IMR-90 (cell line): Measurements from ENCODE around the gene POMT2. TPM values are rescaled to one million over a fixed set of nuclear protein-coding genes. Genes with fewer than 3 reads are reported as not detected.

Experiments
- ATAC-seq: fragments of 200-7000 bp; cut with Tn5 transposase; 2 replicates; pipeline ENCODE4 v1.9.1; 2020; ENCODE audit warnings: low read depth, mild to moderate bottlenecking, moderate library complexity
- BruUV-seq: library from RNA; stranded (reverse); fragments of 400-500 nt; replicated peaks from 2 replicates; lab custom pipeline; 2021; lab: Mats Ljungman, UMichigan
- CTCF ChIA-PET: fragments of 300-600 bp; formaldehyde crosslinking; extraction: SDS; loops from one replicate; lab custom pipeline; 2021; ENCODE audit warnings: antibody characterized with exemption; lab: Yijun Ruan, JAX
- POLR2A ChIA-PET: fragments of 300-600 bp; sonication (Branson Sonifier 250); formaldehyde crosslinking; loops from one replicate; lab custom pipeline; 2022; ENCODE audit warnings: antibody characterized with exemption; ENCODE audit not compliant: unreplicated experiment; lab: Charles Lee
- DNase-seq: peaks from one replicate; pipeline ENCODE4 v3.0.0; 2013
- H2AFZ ChIP-seq: replicated peaks from 2 replicates; pipeline ENCODE3; 2013; ENCODE audit warnings: low read length, mild to moderate bottlenecking; ENCODE audit not compliant: poor library complexity
- H2AK5ac ChIP-seq: 2 replicates; pipeline ENCODE4 v1.6.1; 2013; ENCODE audit warnings: low read depth, low read length, inconsistent platforms
- H2AK9ac ChIP-seq: replicated peaks from 2 replicates; pipeline ENCODE3; 2013; ENCODE audit warnings: mild to moderate bottlenecking, low read depth, low read length, moderate library complexity; ENCODE audit not compliant: poor library complexity
- H2BK120ac ChIP-seq: 2 replicates; pipeline ENCODE4 v1.6.1; 2013; ENCODE audit warnings: low read depth, low read length, inconsistent platforms
- H2BK15ac ChIP-seq: 3 replicates; pipeline ENCODE4 v1.6.1; 2013; ENCODE audit warnings: low read depth, low read length, inconsistent platforms
- H2BK20ac ChIP-seq: 2 replicates; pipeline ENCODE4 v1.6.1; 2013; ENCODE audit warnings: low read depth, mild to moderate bottlenecking, inconsistent platforms, low read length, moderate library complexity
- H2BK5ac ChIP-seq: 2 replicates; pipeline ENCODE4 v1.6.1; 2013; ENCODE audit warnings: mild to moderate bottlenecking, low read depth, low read length, inconsistent platforms; ENCODE audit not compliant: poor library complexity, severe bottlenecking
- H3K14ac ChIP-seq: replicated peaks from 2 replicates; pipeline ENCODE4 v1.6.1; 2013; ENCODE audit warnings: low read depth, low read length, inconsistent platforms
- H3K18ac ChIP-seq: 2 replicates; pipeline ENCODE4 v1.6.1; 2013; ENCODE audit warnings: low read depth, low read length, control low read depth
- H3K23ac ChIP-seq: 2 replicates; pipeline ENCODE4 v1.6.1; 2013; ENCODE audit warnings: low read depth, low read length, inconsistent platforms
- H3K27ac ChIP-seq: 2 replicates; pipeline ENCODE4 v1.5.1; 2013; ENCODE audit warnings: mild to moderate bottlenecking, control low read depth, low read length; ENCODE audit not compliant: insufficient read depth
- H3K27me3 ChIP-seq: 2 replicates; pipeline ENCODE4 v1.6.1; 2013; ENCODE audit warnings: low read length; ENCODE audit not compliant: control insufficient read depth, insufficient read depth
- H3K36me3 ChIP-seq: 2 replicates; pipeline ENCODE4 v1.6.1; 2013; ENCODE audit warnings: low read length, mixed read lengths; ENCODE audit not compliant: control insufficient read depth, insufficient read depth
- H3K4ac ChIP-seq: 2 replicates; pipeline ENCODE4 v1.6.1; 2013; ENCODE audit warnings: low read depth, low read length, inconsistent platforms
- H3K4me1 ChIP-seq: 2 replicates; pipeline ENCODE4 v1.6.1; 2013; ENCODE audit warnings: low read length, mixed read lengths; ENCODE audit not compliant: control insufficient read depth, insufficient read depth
- H3K4me2 ChIP-seq: 2 replicates; pipeline ENCODE4 v1.6.1; 2013; ENCODE audit warnings: low read depth, mild to moderate bottlenecking, control low read depth, low read length, moderate library complexity
- H3K4me3 ChIP-seq: 2 replicates; pipeline ENCODE4 v1.5.1; 2013; ENCODE audit warnings: low read depth, mild to moderate bottlenecking, control low read depth, low read length, moderate library complexity; ENCODE audit not compliant: insufficient read depth
- H3K56ac ChIP-seq: 2 replicates; pipeline ENCODE4 v1.6.1; 2013; ENCODE audit warnings: low read length, inconsistent platforms; ENCODE audit not compliant: insufficient read depth; ENCODE audit errors: extremely low read depth
- H3K79me1 ChIP-seq, 2 experiments: 2 replicates each; pipeline ENCODE4 v1.6.1; 2013; ENCODE audit warnings: low read length in 2 of 2, inconsistent platforms in 1 of 2, low read depth in 1 of 2
- H3K9ac ChIP-seq: 2 replicates; pipeline ENCODE4 v1.6.1; 2013; ENCODE audit warnings: low read depth, low read length, control low read depth
- H3K9me1 ChIP-seq: 2 replicates; pipeline ENCODE4 v1.6.1; 2013; ENCODE audit warnings: low read length, inconsistent platforms; ENCODE audit not compliant: insufficient read depth
- H3K9me3 ChIP-seq: 2 replicates; pipeline ENCODE4 v1.6.1; 2013; ENCODE audit warnings: low read length; ENCODE audit not compliant: control insufficient read depth, insufficient read depth
- H4K20me1 ChIP-seq: 2 replicates; pipeline ENCODE4 v1.6.1; 2013; ENCODE audit warnings: low read length, inconsistent platforms; ENCODE audit not compliant: insufficient read depth
- H4K5ac ChIP-seq: 2 replicates; pipeline ENCODE4 v1.6.1; 2013; ENCODE audit warnings: mild to moderate bottlenecking, low read depth, low read length, control low read depth
- H4K8ac ChIP-seq, 2 experiments: 2 replicates each; pipeline ENCODE4 v1.6.1; 2013; ENCODE audit warnings: low read depth in 2 of 2, low read length in 2 of 2, control low read depth in 1 of 2, inconsistent platforms in 1 of 2
- H4K91ac ChIP-seq: 2 replicates; pipeline ENCODE4 v1.6.1; 2013; ENCODE audit warnings: low read depth, low read length, inconsistent platforms; ENCODE audit not compliant: insufficient read depth
- BHLHE40 ChIP-seq: fragments of 150-350 bp; IDR thresholded peaks from 2 replicates; pipeline ENCODE4 v1.6.1; 2016; ENCODE audit warnings: mild to moderate bottlenecking, low read depth, low read length
- CEBPB ChIP-seq: IDR thresholded peaks from 2 replicates; pipeline ENCODE4 v1.6.1; 2012; ENCODE audit warnings: low read depth, low read length, improper control_type of control experiment
- CHD1 ChIP-seq: IDR thresholded peaks from 2 replicates; pipeline ENCODE4 v1.6.1; 2012; ENCODE audit warnings: low read depth, low read length, improper control_type of control experiment
- CTCF ChIP-seq: conservative IDR thresholded peaks from 2 replicates; pipeline ENCODE4 v1.5.1; 2012; ENCODE audit warnings: mild to moderate bottlenecking, low read depth, low read length, improper control_type of control experiment
- FOS ChIP-seq: fragments of 150-350 bp; IDR thresholded peaks from 2 replicates; pipeline ENCODE4 v1.6.1; 2016; ENCODE audit warnings: low read depth, low read length
- MAFK ChIP-seq: IDR thresholded peaks from 2 replicates; pipeline ENCODE4 v1.6.1; 2012; ENCODE audit warnings: low read depth, low read length, improper control_type of control experiment
- MAZ ChIP-seq: IDR thresholded peaks from 2 replicates; pipeline ENCODE4 v1.6.1; 2012; ENCODE audit warnings: low read depth, mild to moderate bottlenecking, low read length, improper control_type of control experiment, moderate library complexity, borderline replicate concordance
- MXI1 ChIP-seq: IDR thresholded peaks from 2 replicates; pipeline ENCODE4 v1.6.1; 2012; ENCODE audit warnings: low read depth, mild to moderate bottlenecking, low read length, moderate library complexity, borderline replicate concordance
- POLR2A ChIP-seq: IDR thresholded peaks from 2 replicates; pipeline ENCODE4 v1.6.1; 2012; ENCODE audit warnings: mild to moderate bottlenecking, low read depth, low read length
- RAD21 ChIP-seq: IDR thresholded peaks from 2 replicates; pipeline ENCODE4 v1.6.1; 2012; ENCODE audit warnings: low read length, improper control_type of control experiment
- RCOR1 ChIP-seq: IDR thresholded peaks from 2 replicates; pipeline ENCODE4 v1.6.1; 2012; ENCODE audit warnings: mild to moderate bottlenecking, low read length, improper control_type of control experiment; ENCODE audit not compliant: insufficient replicate concordance
- RFX5 ChIP-seq: IDR thresholded peaks from 2 replicates; pipeline ENCODE4 v1.8.0; 2012; ENCODE audit warnings: low read depth, mild to moderate bottlenecking, low read length, moderate library complexity
- SMC3 ChIP-seq: fragments of 150-350 bp; IDR thresholded peaks from 2 replicates; pipeline ENCODE4 v1.6.1; 2016; ENCODE audit warnings: low read depth, mild to moderate bottlenecking, antibody characterized with exemption, low read length, moderate library complexity
- WGBS, 2 experiments: methylation state at CpG; one replicate each; pipeline versions ENCODE4 v1.1.5 to v1.1.7; 2013; ENCODE audit warnings: missing lambda C conversion rate in 2 of 2; ENCODE audit not compliant: insufficient read length in 1 of 2; ENCODE audit errors: extremely low coverage in 2 of 2; 5-methylcytosine and 5-hydroxymethylcytosine counted together
- dilution Hi-C: fragments of 300-500 bp; cut with HindIII; formaldehyde crosslinking; loops from one replicate; pipeline ENCODE4 v1.14.3; 2018; ENCODE audit warnings: low sequenced_read_pairs; ENCODE audit not compliant: unreplicated experiment
- in situ Hi-C: fragments of 300-500 bp; cut with MboI; formaldehyde crosslinking; loops from 3 replicates; pipeline ENCODE4 v1.14.3; 2019; ENCODE audit warnings: low sequenced_read_pairs, inconsistent platforms, mixed read lengths
- intact Hi-C: fragments of 100-400 bp; cut with micrococcal nuclease; formaldehyde crosslinking; loops from 2 replicates; pipeline ENCODE4 v1.10.0; 2022
- polyA plus RNA-seq, 3 experiments: library from polyadenylated mRNA; depleted of rRNA; stranded (reverse); fragments of >200 nt; gene quantifications; 2 replicates each; pipeline ENCODE4 v1.2.3, GENCODE V29; 2012; ENCODE audit warnings: low replicate concordance in 1 of 3
- total RNA-seq: library from RNA; depleted of rRNA; stranded (reverse); fragments of >200 nt; gene quantifications from 2 replicates; pipeline ENCODE4 v1.2.3, GENCODE V29; 2012
- TF ChIP-seq, protein P1 (sequence below): fragments of 150-350 bp; IDR thresholded peaks from 2 replicates; pipeline ENCODE4 v1.6.1; 2016; ENCODE audit warnings: low read depth, mild to moderate bottlenecking, low read length, moderate library complexity, borderline replicate concordance

POMT2 gene
- total and polyA plus RNA-seq, 2 of the 4 experiments (the other 2 are of a cell fraction) = 6.5 to 13.0 TPM

GRCh38 chr14:77323571-77323970, 2.9 kb upstream of the POMT2 start:
- no TSS peak for BruUV-seq
- no peak for TF ChIP-seq CHD1
- TF ChIP-seq BHLHE40 = no peak
- no peak for TF ChIP-seq RAD21
- TF ChIP-seq MXI1 = no peak
- TF ChIP-seq MAZ = no peak
- TF ChIP-seq CTCF = no peak
- no peak for TF ChIP-seq MAFK
- TF ChIP-seq POLR2A = no peak
- TF ChIP-seq, protein P1, sequence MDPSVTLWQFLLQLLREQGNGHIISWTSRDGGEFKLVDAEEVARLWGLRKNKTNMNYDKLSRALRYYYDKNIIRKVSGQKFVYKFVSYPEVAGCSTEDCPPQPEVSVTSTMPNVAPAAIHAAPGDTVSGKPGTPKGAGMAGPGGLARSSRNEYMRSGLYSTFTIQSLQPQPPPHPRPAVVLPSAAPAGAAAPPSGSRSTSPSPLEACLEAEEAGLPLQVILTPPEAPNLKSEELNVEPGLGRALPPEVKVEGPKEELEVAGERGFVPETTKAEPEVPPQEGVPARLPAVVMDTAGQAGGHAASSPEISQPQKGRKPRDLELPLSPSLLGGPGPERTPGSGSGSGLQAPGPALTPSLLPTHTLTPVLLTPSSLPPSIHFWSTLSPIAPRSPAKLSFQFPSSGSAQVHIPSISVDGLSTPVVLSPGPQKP = no peak
- TF ChIP-seq SMC3 = no peak
- no peak for TF ChIP-seq RCOR1
- TF ChIP-seq RFX5 = no peak
- TF ChIP-seq FOS = no peak
- no peak for TF ChIP-seq CEBPB
- dilution Hi-C loops = no loop called here

More at GRCh38 chr14:77323571-77323970, 2.9 kb upstream of the POMT2 start:
- H2BK120ac ChIP-seq = no peak overlapping the region
- peaks cover 6% of the 10 kb centered on the region; the same call in 1 of the 2 replicates for H3K9me1 ChIP-seq
- H3K27ac ChIP-seq = no peak overlapping the region
- no peak overlapping the region for H4K91ac ChIP-seq
- no peak overlapping the region for H2BK15ac ChIP-seq
- no peak overlapping the region for H2AFZ ChIP-seq
- peaks cover 2% of the 10 kb centered on the region; the same call in 1 of the 2 replicates for H3K4me1 ChIP-seq
- no peak overlapping the region for H3K4ac ChIP-seq
- no peaks in the 10 kb centered on the region; the same call in 1 of the 2 replicates for H4K20me1 ChIP-seq
- H2AK9ac ChIP-seq = no peak overlapping the region
- H4K8ac ChIP-seq = no peak overlapping the region
- ATAC-seq (no peak), DNase-seq (no peak)
- H3K27me3 ChIP-seq = no peaks in the 10 kb centered on the region
- H3K79me1 ChIP-seq = peaks cover 17 to 29% of the 10 kb centered on the region in 2 experiments
- H3K4me3 ChIP-seq = no peak overlapping the region
- H3K36me3 ChIP-seq = no peaks in the 10 kb centered on the region
- H3K56ac ChIP-seq = no peak overlapping the region
- H3K9me3 ChIP-seq = no peaks in the 10 kb centered on the region
- POLR2A ChIA-PET = no interaction called here
- H2BK20ac ChIP-seq = no peak overlapping the region
- no peak overlapping the region for H3K4me2 ChIP-seq
- no peak overlapping the region for H2BK5ac ChIP-seq
- no CpG with 5 or more reads among the region's 4 CpGs for WGBS, 2 experiments
- H3K14ac ChIP-seq = no peak overlapping the region
- intact Hi-C loops (loop anchor here (5.0 kb wide), 2 partner anchors 134 to 229 kb away; partner anchors contain the start of genes AHSA1 and VIPAS39), in situ Hi-C loops (loop anchor here (25.0 kb wide), 1 partner anchor 436 kb away; no protein-coding TSS in a partner anchor)
- no peak overlapping the region for H4K5ac ChIP-seq
- no peak overlapping the region for H3K23ac ChIP-seq
- no peak overlapping the region for H2AK5ac ChIP-seq
- no peak overlapping the region for H3K9ac ChIP-seq
- CTCF ChIA-PET = no interaction called here
- no peak overlapping the region for H3K18ac ChIP-seq
